GM19468 (cell line): ENCODE data around the gene KRTAP4-4.
"Not testable (repeated sequence)": the region's sequence is repeated elsewhere in the genome, so short reads cannot be mapped to it uniquely, and the experiment has no call there.

Experiments used
- ATAC-seq: cut with Tn5 transposase; IDR thresholded peaks from one replicate; pipeline ENCODE4 v1.9.1; 2021; ENCODE audit warnings: mild to moderate bottlenecking, moderate library complexity, moderate number of reproducible peaks; ENCODE audit not compliant: unreplicated experiment; ENCODE audit errors: extremely low read depth

KRTAP4-4 gene

DNA sequence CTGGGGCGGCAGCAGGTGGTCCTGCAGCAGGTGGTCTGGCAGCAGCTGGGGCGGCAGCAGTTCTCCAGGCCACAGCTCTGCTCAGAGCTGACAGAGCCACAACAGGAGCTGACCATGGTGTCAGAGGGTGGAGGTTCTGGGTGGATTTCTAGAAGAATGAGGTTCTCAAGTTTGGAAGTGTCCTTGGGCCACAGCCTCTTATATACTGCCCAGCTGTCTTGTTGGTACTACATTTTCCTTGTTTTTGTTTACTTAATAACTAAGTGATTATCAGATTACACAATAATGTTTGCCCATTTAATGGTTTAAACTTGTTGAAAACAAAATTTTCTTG, 10.9 kb downstream of the KRTAP4-4 start, which contains the start of gene KRTAP4-5:
Gene KRTAP4-5 (minus strand): TSS at position 174 of the 334 bp plus-strand sequence. CDS start 58 bp downstream, at position 116.
- no peak for ATAC-seq

DNA sequence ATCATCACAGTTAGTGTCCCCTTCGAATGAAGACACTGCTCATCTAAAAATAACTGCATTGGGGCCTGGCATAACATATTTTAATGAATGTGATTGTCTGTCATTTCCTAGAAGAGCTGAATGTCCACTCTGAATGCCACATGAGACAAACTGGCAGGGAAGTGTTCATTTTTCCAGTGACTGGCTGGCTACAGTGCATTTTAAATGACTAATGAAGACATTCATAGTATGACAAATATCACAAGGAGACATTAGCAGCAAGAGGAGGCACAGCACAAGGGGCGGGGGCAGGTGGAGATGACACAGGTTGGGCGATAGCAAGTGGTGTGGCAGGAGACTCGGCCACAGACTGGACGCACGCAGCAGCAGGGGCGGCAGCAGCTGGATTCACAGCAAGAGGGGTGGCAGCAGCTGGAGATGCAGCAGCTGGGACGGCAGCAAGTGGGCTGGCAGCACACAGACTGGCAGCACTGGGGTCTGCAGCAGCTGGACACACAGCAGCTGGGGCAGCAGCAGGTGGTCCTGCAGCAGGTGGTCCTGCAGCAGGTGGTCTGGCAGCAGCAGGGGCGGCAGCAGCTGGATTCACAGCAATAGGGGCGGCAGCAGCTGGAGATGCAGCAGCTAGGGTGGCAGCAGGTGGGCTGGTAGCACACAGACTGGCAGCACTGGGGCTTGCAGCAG, 11.4 kb downstream of the KRTAP4-4 start:
- ATAC-seq = not testable (repeated sequence)

DNA sequence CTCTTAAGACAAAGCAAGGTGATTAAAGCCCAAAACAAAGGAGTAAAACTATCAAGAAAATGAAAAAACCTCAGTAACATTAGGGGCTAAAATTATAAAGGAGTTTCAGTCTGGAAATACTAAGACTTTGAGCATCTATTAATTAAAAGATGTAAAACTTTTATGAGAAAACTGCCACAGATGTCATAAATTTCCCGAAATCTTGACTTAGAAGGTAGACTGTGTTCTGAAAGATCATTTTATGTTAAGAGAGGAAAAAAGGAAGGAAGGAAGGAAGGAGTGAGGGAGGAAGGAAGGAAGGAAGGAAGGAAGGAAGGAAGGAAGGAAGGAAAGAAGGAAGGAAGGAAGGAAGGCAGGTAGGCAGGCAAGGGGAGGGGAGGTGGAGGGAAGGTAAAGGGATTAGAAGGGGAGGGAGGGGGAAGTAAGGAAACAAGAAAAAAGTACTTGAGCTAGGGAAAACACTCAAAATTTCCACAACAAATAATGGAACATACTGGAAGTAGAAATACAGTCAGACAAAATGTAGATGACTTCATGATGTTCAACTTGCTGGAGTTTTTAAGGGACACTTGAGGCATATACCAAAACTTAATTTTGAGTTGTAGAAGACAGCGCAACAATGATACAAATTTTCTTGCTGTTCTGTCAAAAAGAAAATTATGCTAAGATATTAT, 12.9 kb downstream of the KRTAP4-4 start:
- ATAC-seq = no peak

DNA sequence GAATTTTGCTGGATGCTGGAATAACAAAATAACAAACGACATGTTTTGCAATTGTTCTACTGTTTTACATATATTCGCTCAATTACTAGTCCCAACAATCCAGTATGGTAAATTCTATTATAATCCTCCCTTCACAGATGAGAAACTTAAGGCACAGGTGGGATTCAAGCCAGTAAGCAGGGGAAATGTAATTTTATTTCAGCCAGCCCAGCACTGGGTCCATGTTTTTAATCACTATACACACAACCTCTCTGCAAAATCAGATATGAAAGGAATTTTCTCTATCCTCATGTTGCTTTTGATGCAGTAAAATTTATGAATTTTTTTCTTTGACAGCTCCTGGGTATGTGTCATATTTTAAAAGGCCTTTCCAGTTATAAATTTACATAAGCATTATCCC, 15.3 kb downstream of the KRTAP4-4 start:
- ATAC-seq = no peak

DNA sequence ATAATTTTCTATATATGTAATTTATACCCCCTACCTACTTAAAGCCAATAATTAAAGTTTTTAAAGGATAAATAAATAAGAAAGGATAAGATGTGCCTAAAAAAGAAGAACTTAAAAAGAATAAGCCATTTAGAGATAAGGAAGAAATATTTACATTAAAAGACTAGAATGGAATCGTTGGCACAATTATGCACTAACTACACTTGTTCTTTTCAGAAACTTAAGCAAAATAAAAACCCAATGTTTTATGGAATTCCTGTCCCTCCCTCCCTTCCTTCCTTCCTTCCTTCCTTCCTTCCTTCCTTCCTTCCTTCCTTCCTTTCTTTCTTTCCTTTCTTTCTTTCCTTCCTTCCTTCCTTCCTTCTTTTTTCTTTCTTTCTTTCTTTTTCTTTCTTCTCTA, 15.7 kb downstream of the KRTAP4-4 start:
- ATAC-seq = no peak

DNA sequence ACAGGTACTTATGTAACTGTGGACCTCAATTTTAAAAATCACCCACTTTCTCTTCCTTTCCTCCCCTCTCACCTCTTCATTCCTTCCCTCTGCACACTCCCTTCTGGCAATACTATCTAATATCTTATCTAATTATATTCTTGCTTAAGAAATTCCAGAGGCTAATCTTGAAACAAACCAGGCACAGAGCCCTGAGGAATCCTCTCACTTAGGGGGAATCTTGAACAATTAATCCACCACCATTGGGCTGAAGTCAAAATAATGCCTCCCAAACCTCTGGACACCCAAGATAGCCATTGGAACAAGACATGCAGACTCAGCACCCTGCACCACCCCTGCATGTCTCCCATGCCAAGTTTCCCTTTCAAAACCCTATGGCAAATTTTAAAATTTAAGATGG, 19.2 kb downstream of the KRTAP4-4 start:
- no peak for ATAC-seq

DNA sequence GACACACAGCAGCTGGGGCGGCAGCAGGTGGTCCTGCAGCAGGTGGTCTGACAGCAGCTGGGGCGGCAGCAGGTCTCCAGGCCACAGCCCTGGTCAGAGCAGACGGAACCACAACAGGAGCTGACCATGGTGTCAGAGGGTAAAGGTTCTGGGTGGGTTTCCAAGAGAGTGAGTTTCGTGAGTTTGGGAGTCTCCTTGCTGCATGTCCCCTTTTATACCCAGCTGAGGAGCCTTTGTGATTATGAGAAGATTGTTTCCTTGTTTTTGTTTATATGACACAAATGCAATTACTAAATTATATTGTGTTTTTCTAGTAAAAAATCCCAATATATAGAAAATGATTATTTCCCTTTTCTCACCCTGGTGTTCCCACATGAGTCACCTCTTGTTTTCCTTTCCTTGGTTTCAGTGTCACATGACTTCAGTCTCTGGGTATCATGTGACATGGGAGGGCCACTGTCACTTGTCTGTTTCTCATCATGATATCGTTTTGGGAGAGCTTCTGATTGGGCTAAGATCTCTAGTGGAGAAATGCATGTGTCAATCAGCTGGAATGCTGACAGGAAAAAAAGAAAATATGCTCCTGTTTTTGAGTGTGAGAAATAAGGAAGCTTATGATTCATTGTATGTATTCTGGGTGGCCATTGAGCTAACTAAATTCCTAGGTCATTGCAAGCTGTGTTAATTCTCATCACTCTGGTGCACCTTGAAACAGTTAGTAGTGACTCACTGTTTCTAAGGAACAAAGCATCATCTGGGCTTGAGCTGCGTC, 20.0 kb downstream of the KRTAP4-4 start, which contains the start of gene KRTAP4-6:
Gene KRTAP4-6 (minus strand): TSS at position 185 of the 772 bp plus-strand sequence. CDS start 57 bp downstream, at position 128.
- no peak for ATAC-seq

DNA sequence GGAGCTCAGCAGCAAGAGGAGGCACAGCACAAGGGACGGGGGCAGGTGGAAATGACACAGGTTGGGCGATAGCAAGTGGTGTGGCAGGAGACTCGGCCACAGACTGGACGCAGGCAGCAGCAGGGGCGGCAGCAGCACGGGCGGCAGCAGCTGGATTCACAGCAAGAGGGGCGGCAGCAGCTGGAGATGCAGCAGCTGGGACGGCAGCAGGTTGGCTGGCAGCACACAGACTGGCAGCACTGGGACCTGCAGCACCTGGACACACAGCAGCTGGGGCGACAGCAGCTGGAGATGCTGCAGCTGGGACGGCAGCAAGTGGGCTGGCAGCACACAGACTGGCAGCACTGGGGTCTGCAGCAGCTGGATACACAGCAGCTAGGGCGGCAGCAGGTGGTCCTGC, 20.7 kb downstream of the KRTAP4-4 start:
- not testable (repeated sequence) for ATAC-seq

DNA sequence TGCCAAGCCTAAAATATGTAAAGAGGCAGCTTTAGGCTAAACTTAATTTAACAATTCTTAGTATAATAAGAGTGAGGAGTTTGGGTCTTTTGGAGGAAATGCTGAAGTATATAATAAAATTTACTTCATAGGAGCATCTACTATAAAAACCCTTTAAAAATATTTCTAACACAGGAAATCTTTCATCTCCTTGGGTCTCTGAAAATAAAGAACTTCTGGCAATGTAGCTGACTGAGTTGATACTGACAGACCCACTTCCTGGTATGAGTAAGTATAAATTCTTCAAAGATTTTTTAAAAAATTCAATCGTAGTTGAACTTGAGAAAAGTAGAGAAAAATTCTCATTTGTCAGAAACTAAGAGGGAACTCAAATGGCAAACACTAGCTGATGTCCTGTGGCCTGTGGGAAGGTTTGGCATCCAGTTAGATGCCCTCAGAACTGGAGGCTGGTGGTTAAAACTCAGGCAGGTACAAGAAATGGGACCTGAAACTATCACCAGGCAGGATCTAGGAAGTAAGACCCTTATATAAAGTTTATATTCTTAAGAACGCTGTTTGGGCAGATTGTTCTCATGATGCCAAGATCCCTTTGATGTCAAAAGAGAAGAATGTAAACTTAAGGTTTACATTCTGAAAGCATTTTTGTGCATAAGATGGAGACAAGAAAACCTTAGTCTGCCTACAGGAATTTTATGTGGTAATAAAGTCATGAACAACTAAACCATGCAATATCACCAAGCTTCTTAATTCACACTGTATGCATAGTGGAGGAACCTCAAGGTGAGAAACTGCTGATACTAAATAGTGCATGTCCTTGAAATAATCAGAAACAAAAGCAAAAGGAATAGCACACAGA, 26.4 kb downstream of the KRTAP4-4 start:
- no peak for ATAC-seq

DNA sequence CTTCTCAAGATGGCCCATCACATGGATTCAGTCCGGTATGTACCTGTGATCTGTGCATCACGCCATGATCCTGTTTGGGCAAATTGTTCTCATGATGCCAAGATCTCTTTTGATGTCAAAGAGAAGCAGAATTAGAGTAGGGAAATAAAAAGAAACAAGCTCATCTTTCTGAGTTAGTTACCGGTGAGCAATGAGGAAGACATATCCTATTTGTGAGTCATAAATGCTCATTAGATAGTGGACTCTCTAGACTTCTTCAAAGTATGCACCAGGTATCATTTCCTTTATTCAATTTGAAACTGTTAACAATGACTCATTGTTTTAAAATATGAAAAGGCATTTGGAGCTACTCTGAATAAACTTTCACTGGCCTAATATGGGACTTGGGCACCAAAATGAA, 28.6 kb downstream of the KRTAP4-4 start:
- ATAC-seq = no peak

DNA sequence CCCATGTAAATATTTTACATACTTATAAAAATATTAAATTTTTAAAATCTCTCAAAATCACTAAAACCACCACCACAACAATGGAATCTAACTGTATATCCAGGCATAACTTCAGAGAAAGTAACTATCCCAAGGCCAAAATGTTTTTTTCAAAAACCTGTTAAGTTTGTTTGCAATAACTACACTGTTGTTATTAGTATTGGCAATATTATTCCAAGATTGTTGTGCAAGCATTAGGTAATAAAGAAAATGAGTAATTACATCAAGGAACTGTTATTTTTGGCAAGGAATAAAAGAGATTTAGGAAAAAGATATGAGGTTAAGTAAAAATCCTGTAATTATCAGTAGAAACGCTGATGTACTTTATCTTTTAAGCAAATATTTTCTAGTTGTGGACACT, 33.2 kb downstream of the KRTAP4-4 start:
- ATAC-seq = no peak

DNA sequence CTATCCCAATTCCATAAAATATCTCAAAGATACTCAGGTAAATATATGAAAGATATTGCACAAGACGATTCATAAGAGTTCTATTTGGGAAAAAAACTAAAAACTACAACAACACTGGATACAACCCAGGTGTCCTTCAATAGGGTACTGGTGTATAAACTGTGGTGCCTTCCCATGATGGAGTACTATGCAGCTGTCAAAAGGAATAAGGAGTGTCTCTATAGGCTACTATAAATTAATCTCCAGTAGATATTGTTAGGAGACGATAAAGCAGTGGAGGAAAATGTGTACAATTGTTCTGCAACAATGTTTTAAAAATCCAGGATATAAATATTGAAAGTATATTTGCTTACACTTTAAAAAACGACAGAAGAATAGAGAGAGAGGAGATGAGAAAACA, 34.1 kb downstream of the KRTAP4-4 start:
- ATAC-seq = no peak

DNA sequence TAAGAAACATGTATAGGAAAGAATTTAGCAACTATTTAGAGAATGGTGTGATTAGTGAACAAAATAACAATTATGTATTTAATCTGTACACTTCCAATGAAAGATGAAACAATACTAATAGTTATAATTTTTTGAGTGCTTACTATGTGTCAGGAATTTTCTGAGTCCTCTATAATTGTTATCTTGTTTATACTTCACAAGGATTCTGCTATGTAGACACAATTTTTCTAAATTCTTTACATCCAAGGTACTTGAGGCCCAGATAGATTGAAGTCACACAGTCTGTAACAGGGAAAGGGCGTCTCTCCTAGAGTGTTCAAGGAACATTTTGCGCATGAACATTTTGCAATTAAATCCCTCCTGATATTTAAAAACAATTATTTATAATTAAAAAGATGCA, 35.5 kb downstream of the KRTAP4-4 start:
- no peak for ATAC-seq

DNA sequence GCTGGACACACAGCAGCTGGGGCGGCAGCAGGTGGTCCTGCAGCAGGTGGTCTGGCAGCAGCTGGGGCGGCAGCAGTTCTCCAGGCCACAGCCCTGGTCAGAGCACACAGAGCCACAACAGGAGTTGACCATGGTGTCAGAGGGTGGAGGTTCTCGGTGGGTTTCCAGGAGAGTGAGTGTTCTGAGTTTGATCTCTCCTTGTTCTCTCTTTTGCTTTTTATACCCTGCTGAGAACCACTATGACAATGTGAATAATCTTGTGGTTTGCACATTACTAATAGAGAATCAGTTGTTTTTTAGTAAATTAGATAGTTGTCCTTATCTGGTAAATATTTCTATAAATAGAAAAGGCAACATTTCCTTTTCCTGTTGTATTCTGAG, 36.6 kb downstream of the KRTAP4-4 start, which contains the start of gene KRTAP4-12:
Gene KRTAP4-12 (minus strand): TSS at position 192 of the 381 bp plus-strand sequence. CDS start 60 bp downstream, at position 132.
- not testable (repeated sequence) for ATAC-seq

DNA sequence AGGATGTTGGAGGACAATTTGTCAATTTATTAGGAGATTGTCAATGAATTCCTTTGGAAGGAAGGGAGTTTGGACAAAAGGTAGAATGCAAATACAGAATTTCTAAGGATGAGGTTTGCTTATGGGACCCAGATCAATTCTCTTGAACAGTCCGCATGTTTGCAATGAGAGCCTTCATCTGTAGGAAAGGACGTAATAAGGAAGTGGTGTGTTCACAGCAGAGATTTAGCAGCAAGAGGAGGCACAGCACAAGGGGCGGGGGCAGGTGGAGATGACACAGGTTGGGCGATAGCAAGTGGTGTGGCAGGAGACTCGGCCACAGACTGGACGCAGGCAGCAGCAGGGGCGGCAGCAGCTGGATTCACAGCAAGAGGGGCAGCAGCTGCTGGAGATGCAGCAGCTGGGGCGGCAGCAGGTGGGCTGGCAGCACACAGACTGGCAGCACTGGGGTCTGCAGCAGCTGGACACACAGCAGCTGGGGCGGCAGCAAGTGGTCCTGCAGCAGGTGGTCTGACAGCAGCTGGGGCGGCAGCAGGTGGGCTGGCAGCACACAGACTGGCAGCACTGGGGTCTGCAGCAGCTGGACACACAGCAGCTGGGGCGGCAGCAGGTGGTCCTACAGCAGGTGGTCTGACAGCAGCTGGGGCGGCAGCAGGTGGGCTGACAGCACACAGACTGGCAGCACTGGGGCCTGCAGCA, 37.1 kb downstream of the KRTAP4-4 start:
- ATAC-seq = not testable (repeated sequence)

DNA sequence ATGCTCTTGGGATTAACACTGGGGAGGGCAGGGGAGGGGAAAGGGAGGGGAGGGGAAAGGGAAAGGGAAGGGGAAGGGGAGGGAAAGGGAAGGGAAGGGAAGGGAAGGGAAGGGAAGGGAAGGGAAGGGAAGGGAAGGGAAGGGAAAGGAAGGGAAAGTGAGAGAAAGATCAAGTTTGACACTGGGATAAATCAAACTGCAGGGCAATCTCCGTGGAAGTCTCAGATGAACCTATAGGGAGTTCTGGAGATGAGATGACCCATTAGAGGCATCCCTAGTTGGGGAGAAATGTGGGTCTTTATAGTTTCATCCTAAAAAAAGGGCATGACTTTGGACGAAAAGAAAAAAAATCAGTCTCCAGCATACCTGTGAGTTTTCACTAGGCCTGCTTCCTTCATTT, 38.8 kb downstream of the KRTAP4-4 start:
- ATAC-seq = no peak

DNA sequence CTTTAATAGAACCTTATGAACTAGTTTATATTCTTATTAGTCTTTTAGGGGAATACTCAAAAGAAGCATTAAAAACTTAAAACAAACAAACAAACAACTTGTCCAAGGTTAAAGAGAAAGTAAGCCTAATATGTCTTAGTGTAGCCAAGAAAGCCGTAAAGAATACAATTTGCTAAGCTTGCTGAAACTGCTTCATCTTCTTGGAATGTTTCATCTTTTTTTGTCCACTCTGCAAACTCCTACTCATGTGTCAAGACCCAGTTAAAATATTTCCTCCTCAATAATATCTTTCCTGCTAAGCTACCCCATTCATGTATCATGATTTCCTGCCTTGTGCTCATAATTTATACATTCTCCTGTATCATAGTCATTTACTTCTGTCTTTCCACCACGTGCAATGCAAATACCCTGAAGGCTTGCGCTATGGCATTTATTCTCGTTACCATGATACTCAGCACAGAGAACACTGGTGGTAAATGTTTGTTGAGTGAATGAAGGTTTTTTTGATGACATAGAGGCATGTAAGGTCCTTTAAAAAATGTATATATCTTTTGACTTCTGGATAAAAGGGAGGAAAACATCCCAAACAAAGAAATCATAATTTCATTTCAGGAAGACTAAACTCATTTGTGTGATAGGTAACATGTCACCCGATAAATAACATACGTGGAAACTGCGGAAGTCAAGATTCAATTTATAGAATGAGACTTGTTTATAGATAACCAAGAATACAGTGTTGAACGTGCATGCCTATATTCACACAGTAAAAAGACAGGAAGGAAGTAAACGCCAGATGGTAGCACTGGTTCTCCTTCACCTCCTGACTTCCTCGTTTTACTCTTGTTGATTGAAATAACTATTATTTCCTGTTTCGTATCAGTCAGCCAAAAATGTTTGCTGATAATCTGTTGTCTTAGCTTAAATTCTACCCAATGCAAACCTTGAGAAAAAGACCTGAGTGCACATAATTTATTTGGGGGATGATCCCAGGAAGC, 40.6 kb downstream of the KRTAP4-4 start:
- not testable (repeated sequence) for ATAC-seq

DNA sequence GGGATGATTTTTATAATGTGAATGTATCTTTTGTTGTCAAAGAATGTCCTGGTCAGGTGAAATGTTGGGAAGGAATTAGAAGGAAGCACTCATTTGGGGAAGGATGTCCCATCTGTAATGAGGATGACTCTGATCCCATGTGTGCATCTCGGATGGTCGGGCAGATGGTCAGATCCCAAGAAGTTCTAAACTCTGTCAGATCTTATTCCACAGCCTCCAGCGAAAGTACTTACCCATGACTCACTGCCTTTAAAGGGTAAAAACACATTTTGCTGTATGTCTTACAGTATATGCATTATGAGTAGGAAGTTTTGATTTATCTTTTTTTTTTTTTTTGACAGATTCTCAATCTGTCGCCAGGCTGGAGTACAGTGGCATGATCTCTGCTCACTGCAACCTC, 41.8 kb downstream of the KRTAP4-4 start:
- ATAC-seq = no peak
